ENCODE results near the gene MAP2K5.

DNA sequence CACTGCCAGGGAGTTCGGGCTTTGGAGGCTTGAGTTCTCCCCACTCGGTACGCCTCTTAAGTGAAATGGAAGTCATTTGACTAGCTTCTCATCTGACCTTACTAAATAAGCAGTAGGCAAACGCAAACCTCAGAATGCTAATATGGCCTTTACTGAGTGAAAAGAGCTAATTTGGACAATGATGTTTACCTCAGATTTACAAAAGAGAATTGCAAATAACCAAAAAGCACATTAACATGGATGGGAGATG is 298.9 kb downstream of the MAP2K5 start:
- TF ChIP-seq, protein P1, sequence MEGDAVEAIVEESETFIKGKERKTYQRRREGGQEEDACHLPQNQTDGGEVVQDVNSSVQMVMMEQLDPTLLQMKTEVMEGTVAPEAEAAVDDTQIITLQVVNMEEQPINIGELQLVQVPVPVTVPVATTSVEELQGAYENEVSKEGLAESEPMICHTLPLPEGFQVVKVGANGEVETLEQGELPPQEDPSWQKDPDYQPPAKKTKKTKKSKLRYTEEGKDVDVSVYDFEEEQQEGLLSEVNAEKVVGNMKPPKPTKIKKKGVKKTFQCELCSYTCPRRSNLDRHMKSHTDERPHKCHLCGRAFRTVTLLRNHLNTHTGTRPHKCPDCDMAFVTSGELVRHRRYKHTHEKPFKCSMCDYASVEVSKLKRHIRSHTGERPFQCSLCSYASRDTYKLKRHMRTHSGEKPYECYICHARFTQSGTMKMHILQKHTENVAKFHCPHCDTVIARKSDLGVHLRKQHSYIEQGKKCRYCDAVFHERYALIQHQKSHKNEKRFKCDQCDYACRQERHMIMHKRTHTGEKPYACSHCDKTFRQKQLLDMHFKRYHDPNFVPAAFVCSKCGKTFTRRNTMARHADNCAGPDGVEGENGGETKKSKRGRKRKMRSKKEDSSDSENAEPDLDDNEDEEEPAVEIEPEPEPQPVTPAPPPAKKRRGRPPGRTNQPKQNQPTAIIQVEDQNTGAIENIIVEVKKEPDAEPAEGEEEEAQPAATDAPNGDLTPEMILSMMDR (IDR thresholded peaks at IDR 0.05; ENCODE audit: low read depth, low read length) = no peak
- no peak for TF ChIP-seq EZH2phosphoT487 (IDR thresholded peaks at IDR 0.05; ENCODE audit: low read depth)

Measured in OCI-LY3 (cell line).